Stimulated activated naive CD8-positive, alpha-beta T cell treated with anti-CD3 and anti-CD28 coated beads, Interleukin-15, amount 100 ng/mL, for 72 hours (primary cell): ENCODE results near the gene FITM1.

ENCODE experiments used
- ATAC-seq: fragments of 150-1000 bp; cut with Tn5 transposase; 2 replicates; pipeline ENCODE4 v1.10.0; 2021; ENCODE audit warnings: mild to moderate bottlenecking, moderate library complexity
- DNase-seq, 2 donors: peaks; one replicate each; pipeline ENCODE4 v3.0.0; 2021 to 2022
- H3K27ac Mint-ChIP-seq, 2 donors: one replicate each; pipeline ENCODE4 v1.8.0; 2022; ENCODE audit warnings: mild to moderate bottlenecking in 2 of 2, mixed read lengths in 2 of 2, moderate library complexity in 2 of 2
- H3K27me3 Mint-ChIP-seq: one replicate; pipeline ENCODE4 v1.8.0; 2022; ENCODE audit warnings: mixed read lengths
- H3K4me1 Mint-ChIP-seq: one replicate; pipeline ENCODE4 v1.8.0; 2022; ENCODE audit warnings: mild to moderate bottlenecking, mixed read lengths
- H3K4me3 Mint-ChIP-seq, 2 donors: one replicate each; pipeline ENCODE4 v1.8.0; 2022; ENCODE audit warnings: mild to moderate bottlenecking in 2 of 2, mixed read lengths in 2 of 2, moderate library complexity in 1 of 2
- H3K9me3 Mint-ChIP-seq, 2 donors: one replicate each; pipeline ENCODE4 v1.8.0; 2022; ENCODE audit warnings: mixed read lengths in 2 of 2

The FITM1 gene

GRCh38 chr14:24126939-24127338 lies 3.5 kb upstream of the FITM1 start:
- Mint-ChIP-seq H3K27me3 (no peaks in the 10 kb centered on the region), H3K4me3 (no peak overlapping the region), H3K27ac (no peak overlapping the region), H3K4me1 (peaks cover 28% of the 10 kb centered on the region), H3K9me3 (no peaks in the 10 kb centered on the region)
- ATAC-seq (no peak), DNase-seq (no peak)

GRCh38 chr14:24127673-24128072 lies 2.8 kb upstream of the FITM1 start:
- Mint-ChIP-seq H3K4me1 (peaks cover 36% of the 10 kb centered on the region), H3K4me3 (no peak overlapping the region), H3K27ac (no peak overlapping the region), H3K9me3 (no peaks in the 10 kb centered on the region), H3K27me3 (no peaks in the 10 kb centered on the region)
- no peak for DNase-seq
- no peak for ATAC-seq

GRCh38 chr14:24129410-24129998 lies 955 bp upstream of the FITM1 start:
- ATAC-seq = no peak

DNA sequence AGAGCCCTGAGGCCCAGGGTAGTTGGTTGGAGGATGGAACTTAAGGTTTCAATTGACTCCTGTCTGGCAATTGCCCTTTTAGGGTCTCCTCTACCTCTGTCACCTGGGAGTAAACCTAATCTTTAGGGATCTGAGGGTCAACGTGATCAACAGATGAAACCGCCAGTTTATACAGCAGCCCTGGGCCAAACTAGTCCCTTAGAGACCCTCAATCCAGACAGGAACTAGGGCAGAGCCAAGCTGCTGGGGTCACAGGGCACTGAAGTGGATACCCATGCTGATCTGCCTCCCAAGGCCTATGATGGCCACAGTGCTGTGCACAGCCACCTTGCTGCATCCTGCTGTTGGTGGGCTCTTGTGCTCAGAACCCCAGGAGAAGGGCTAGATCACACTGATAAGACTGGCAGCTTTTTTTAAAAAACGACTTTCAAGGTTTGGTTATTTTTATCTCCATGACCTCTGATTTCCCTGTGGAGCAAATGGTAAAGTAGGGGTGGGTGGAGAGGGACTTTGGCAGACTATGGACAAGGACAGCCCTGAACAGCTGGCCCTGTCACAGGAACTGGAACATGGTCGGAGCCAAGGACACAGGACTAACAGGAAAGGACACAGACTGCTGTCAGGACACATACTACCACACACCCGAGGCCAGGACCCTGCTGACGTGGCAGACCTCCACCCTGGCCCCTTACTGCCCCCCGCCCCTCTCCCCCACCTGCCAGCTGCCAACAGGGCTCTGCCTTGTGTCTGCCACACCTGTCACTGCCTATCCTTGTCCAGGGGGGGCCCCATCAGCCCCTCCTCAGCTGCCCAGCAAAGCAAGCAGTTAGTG lies 474 bp downstream of the FITM1 start:
- DNase-seq (no peak), ATAC-seq (no peak)
- Mint-ChIP-seq H3K4me1 (peaks cover 40% of the 10 kb centered on the region), H3K4me3 (no peak overlapping the region), H3K27me3 (no peaks in the 10 kb centered on the region), H3K9me3 (no peaks in the 10 kb centered on the region), H3K27ac (no peak overlapping the region)

More at GRCh38 chr14:24129410-24129998, 955 bp upstream of the FITM1 start:
- DNase-seq = no peak
- Mint-ChIP-seq H3K4me1 (peaks cover 30% of the 10 kb centered on the region), H3K27me3 (no peaks in the 10 kb centered on the region), H3K9me3 (no peaks in the 10 kb centered on the region), H3K4me3 (no peak overlapping the region), H3K27ac (no peak overlapping the region)

DNA sequence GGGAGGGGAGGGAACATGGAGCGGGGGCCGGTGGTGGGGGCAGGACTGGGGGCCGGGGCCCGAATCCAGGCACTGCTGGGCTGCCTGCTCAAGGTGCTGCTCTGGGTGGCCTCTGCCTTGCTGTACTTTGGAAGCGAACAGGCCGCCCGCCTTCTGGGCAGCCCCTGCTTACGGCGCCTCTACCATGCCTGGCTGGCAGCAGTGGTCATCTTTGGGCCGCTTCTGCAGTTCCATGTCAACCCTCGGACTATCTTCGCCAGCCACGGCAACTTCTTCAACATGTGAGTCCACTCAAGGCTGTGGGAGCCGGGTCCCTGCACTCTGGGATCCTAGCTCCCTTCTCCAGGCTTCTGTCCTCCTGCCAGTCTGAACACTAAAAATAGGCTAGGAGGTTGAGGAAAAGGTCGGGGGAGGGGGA lies 1.1 kb downstream of the FITM1 start:
- peak overlapping the region in 1 of 2 donors; percentile 74 for H3K27ac Mint-ChIP-seq
- DNase-seq (no peak), ATAC-seq (no peak)
- no peaks in the 10 kb centered on the region for H3K9me3 Mint-ChIP-seq
- peaks cover 40% of the 10 kb centered on the region for H3K4me1 Mint-ChIP-seq
- H3K27me3 Mint-ChIP-seq = no peaks in the 10 kb centered on the region
- H3K4me3 Mint-ChIP-seq = peak overlapping the region in 1 of 2 donors; percentile 73

GRCh38 chr14:24132061-24132685 lies 1.7 kb downstream of the FITM1 start:
- Mint-ChIP-seq H3K27me3 (no peaks in the 10 kb centered on the region), H3K4me3 (peak overlapping the region; percentile 52 to 73), H3K4me1 (peaks cover 46% of the 10 kb centered on the region), H3K9me3 (no peaks in the 10 kb centered on the region), H3K27ac (peak overlapping the region; percentile 90 to 95)
- DNase-seq = peak; percentile 32 to 40
- no peak for ATAC-seq

DNA sequence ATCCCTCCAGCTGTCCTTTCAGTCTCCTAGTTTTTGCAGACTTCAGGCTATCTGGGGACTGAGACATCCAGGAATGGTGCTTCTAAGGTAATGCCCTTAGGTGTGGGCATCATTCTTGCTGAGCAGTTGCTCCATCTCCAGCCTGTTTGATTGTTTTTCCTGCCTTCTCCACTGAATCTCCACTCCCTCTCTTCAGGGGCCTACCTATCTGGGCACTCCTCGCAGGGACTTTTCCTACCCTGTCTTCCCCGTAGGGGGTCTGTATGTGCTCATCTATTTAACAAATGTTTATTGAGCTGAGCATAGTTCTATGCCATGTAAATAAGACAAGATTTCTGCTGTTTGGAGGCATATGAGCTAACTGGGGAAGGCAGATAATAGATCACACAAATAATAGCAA lies 2.5 kb downstream of the FITM1 start:
- Mint-ChIP-seq H3K9me3 (no peaks in the 10 kb centered on the region), H3K4me3 (peak overlapping the region; percentile 52 to 73), H3K4me1 (peaks cover 50% of the 10 kb centered on the region), H3K27ac (peak overlapping the region; percentile 90 to 95), H3K27me3 (no peaks in the 10 kb centered on the region)
- DNase-seq (no peak), ATAC-seq (no peak)

- Mint-ChIP-seq H3K27ac (no peak overlapping the region), H3K9me3 (no peaks in the 10 kb centered on the region), H3K4me3 (no peak overlapping the region), H3K27me3 (no peaks in the 10 kb centered on the region), H3K4me1 (peaks cover 56% of the 10 kb centered on the region)
- DNase-seq = no peak
- ATAC-seq = no peak
Observed at GRCh38 chr14:24133735-24134134, 3.3 kb downstream of the FITM1 start.

- Mint-ChIP-seq H3K4me3 (peak overlapping the region; percentile 91 to 98), H3K4me1 (peaks cover 68% of the 10 kb centered on the region), H3K27me3 (no peaks in the 10 kb centered on the region), H3K9me3 (no peaks in the 10 kb centered on the region), H3K27ac (peak overlapping the region; percentile 79 to 92)
- DNase-seq = no peak
- ATAC-seq = peak; percentile 3
Observed at GRCh38 chr14:24135584-24135833, 5.0 kb downstream of the FITM1 start.

GRCh38 chr14:24135834-24136683 lies 5.6 kb downstream of the FITM1 start, which contains the start of gene PSME1:
Gene PSME1, plus strand, starts transcription at chr14:24136194. Its CDS starts 69 bp downstream, at chr14:24136263.
- Mint-ChIP-seq H3K27ac (peak within 1 kb of the TSS; percentile 92 to 94), H3K4me1 (peaks cover 63% of the 10 kb centered on the region), H3K4me3 (peak within 1 kb of the TSS; percentile 91 to 98), H3K9me3 (no peaks in the 10 kb centered on the region), H3K27me3 (no peaks in the 10 kb centered on the region)
- peak; percentile 94 for DNase-seq
- ATAC-seq = peak; percentile 92

DNA sequence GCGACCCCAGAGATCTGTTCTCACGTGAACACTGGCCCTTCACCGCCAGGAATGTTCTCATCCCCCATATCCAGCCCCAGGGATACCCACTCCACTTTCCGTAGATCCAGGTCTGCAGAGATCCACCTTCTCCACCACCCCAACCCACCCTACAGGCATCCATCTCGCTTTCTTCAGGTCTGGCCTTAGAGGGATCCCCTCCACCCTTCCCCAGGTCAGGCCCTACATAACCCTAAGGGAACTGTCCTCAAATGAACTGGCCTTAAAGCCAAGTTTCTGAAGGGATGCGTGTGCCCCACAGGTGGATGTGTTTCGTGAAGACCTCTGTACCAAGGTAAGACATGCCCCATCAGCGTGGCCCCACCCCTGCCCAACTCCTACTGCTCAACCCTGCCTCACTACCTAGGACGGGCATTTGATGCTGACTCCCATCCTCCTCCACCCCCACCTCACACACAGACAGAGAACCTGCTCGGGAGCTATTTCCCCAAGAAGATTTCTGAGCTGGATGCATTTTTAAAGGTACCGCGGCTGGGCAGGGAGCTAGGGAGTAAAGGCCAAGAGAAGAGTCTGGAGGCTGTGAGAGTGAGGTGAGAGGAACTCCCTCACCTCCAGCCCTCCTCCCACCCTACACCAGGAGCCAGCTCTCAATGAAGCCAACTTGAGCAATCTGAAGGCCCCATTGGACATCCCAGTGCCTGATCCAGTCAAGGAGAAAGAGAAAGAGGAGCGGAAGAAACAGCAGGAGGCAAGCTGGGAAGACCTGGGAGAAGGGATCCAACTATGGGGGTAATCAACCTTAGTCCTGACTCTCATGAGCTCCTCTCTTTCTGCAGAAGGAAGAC lies 6.4 kb downstream of the FITM1 start:
- H3K4me3 Mint-ChIP-seq = peak overlapping the region; percentile 91 to 98
- no peaks in the 10 kb centered on the region for H3K27me3 Mint-ChIP-seq
- DNase-seq (no peak), ATAC-seq (no peak)
- H3K9me3 Mint-ChIP-seq = no peaks in the 10 kb centered on the region
- H3K4me1 Mint-ChIP-seq = peaks cover 60% of the 10 kb centered on the region
- H3K27ac Mint-ChIP-seq = peak overlapping the region; percentile 91 to 94

DNA sequence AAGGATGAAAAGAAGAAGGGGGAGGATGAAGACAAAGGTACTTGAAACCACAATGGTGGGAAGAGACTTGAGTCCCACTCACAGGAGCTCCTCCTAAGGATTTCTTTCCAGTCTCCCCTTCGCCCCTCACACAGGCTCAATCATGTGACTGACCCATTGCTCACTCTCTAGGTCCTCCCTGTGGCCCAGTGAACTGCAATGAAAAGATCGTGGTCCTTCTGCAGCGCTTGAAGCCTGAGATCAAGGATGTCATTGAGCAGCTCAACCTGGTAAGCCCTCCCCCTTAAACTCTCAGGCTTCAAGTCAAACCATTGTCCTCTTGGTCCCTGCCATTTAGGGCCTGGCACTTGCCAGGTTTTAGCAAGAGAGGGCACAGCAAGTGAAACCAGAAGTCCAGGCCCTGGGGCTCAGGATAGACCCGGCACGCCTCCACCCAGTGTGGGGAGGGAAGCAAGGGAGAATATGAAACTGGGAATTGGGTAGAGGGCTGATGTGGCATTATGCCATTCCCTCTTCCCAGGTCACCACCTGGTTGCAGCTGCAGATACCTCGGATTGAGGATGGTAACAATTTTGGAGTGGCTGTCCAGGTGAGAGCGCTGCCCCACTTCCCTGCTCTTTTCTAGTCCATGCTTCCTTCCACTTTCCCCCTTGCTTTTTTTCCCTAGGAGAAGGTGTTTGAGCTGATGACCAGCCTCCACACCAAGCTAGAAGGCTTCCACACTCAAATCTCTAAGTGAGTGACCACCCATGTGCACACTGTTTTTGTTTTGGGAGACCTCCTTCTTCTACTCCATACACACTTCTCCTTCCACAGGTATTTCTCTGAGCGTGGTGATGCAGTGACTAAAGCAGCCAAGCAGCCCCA lies 7.3 kb downstream of the FITM1 start:
- ATAC-seq = no peak
- Mint-ChIP-seq H3K4me1 (peaks cover 60% of the 10 kb centered on the region), H3K4me3 (peak overlapping the region; percentile 91 to 98), H3K9me3 (no peaks in the 10 kb centered on the region), H3K27me3 (no peaks in the 10 kb centered on the region), H3K27ac (peak overlapping the region in 1 of 2 donors; percentile 94)
- DNase-seq = no peak

GRCh38 chr14:24138396-24139271 lies 8.2 kb downstream of the FITM1 start:
- peaks cover 63% of the 10 kb centered on the region for H3K4me1 Mint-ChIP-seq
- peak overlapping the region; percentile 75 to 96 for H3K4me3 Mint-ChIP-seq
- no peak for ATAC-seq

More at GRCh38 chr14:24138396-24139271, 8.2 kb downstream of the FITM1 start:
- Mint-ChIP-seq H3K27ac (peak overlapping the region; percentile 27 to 92), H3K9me3 (no peaks in the 10 kb centered on the region), H3K27me3 (no peaks in the 10 kb centered on the region)
- no peak for DNase-seq
